ENCODE measurements around the gene PWWP2B.

DNA sequence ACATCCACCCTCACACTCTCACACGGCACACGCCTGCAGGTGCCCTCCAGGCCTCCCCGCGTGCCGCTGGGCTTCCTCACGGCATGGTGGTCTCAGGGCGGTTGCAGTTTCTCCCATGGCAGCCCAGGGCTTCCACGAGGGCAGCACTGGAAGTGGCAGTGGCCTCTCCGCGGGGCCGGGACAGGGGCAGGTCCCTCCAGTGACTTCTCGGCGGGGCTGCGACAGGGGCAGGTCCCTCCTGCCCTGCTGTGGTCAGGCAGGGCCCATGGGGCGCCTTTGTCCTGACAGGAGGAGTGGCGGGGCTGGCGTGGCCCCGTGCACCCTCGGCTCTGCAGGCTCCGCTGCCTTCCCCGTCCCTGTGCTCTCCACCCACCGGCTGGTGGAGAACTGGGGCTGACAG is 19.0 kb downstream of the PWWP2B start:
- TF ChIP-seq MYC (IDR thresholded peaks at IDR 0.05; ENCODE audit: low read depth, low read length), result no peak
- no peak for TF ChIP-seq MYC (CRISPR knock-in tag; IDR thresholded peaks at IDR 0.05; ENCODE audit: borderline replicate concordance, low read depth)
- TF ChIP-seq STAG1 (CRISPR knock-in tag; IDR thresholded peaks at IDR 0.05; ENCODE audit: borderline replicate concordance), result no peak

Measured in K562 (cell line).